Myocyte (in vitro differentiated cells): Measurements from ENCODE around the gene RAB1B. TPM values are rescaled to one million over a fixed set of nuclear protein-coding genes. Genes with fewer than 3 reads are reported as not detected.

ENCODE experiments used
- DNase-seq: peaks from one replicate; pipeline ENCODE4 v3.0.0-alpha.2; 2012; ENCODE audit warnings: low read depth
- total RNA-seq: library from RNA; depleted of rRNA; stranded (reverse); fragments of >200 nt; gene quantifications from 2 replicates; pipeline ENCODE4 v1.2.3, GENCODE V29; 2014

Gene RAB1B
- total RNA-seq, 1 donor from 2014 or later = 146 TPM

DNA sequence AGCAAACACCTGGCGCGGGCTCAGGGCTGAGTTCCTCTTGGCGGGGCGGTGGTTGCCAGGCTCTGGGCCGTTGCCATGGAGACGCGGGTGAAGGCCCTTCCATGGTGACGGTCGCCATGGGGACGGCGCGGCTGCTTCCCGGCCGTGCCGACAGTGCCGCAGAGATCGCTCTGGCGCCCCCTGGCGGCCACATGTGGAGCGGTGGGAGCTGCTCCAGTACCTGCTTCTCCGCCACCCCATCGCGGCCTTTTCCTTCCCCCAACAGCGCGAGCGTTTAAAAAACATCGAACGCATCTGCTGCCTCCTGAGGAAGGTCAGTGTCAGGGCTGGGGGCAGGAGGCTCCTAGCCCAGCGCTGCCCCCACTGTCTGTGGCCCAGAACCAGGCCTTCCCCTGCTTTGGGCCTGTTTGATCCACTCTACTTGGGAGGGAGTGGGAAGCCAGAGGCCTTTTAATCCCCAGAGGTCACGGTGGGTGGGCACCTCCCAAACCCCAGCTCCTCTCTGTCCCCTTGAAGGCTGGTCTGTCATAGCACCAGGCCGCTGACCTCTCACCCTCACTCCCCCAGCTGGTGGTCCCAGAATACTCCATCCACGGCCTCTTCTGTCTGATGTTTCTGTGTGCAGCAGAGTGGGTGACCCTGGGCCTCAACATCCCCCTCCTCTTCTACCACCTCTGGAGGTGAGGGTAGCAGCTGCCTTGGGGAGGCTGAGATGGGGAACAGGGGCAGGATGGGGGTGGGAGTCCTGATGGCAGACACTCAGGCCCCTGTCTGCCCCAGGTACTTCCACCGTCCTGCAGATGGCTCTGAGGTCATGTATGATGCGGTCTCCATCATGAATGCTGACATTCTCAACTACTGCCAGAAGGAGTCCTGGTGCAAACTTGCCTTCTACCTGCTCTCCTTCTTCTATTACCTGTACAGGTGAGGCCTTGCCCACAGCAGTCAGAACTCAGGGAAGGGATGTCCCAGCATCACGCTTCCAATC is 14.3 kb downstream of the RAB1B start:
- peak; percentile 92 for DNase-seq

- no peak for DNase-seq
Observed at GRCh38 chr11:66283461-66284105, 15.1 kb downstream of the RAB1B start.

DNA sequence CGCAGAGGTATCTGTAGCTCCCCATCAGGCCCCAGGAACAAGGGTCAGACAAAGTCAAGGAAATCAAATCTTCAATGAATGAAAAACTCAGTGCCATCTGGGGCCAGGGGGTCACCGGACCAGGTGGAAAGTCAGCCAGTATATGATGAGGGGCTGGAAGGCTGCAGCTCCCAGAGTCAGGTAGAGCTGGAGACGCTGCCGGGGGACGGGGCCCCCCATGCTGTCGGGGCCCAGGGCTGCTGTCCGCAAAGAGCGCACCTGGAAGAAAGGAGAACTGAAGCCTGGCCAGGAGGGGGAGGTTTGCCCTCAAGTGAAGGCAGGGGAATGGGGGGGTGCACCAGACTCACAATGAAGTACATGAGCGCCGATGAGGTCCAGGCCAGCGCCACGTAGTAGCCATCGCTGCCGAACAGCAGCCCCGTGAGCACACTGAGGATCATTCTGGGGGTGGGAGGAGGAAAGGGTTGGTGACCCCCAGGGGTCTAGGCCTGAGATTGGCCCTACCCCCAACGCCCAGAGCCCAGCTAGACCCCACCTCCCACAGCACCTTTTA is 16.2 kb downstream of the RAB1B start:
- DNase-seq = no peak

GRCh38 chr11:66285250-66285947 is 17.0 kb downstream of the RAB1B start:
- DNase-seq = no peak

- DNase-seq = no peak
Observed at GRCh38 chr11:66286699-66287098, 18.3 kb downstream of the RAB1B start.

DNA sequence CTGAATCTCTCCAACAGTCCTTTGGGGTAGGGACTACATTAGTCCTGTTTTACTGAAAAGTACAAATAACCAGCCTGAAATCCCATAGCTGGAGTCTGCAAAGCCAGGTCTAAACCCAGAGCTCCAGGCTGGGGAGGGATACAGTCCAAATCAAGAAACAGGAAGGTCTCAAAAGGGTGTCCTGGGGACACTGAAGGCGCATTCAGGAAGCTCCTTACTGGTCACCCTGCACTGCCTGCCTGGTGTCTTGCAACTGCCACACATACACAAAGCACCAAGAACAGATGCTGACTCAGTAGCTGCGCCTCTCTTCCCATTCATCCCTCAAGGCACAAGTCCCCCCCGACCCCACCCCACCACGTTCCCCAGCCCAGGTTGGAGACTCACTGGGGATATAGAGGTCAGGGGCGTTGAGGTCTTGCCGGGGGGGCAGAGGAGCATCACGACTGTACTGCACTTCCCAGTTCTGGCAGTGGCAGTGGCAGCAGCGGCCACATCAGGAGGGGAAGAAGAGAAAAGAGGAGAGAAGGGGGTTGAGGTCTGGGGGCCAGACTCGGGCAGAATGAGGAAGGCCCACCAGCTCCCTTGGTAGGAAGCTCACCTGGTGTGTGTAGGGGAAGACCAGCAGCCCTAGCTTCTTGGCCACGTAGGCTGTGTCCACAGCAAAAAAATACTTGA is 18.9 kb downstream of the RAB1B start:
- DNase-seq = no peak

- DNase-seq = peak; percentile 50
Observed at GRCh38 chr11:66287889-66288670, 19.6 kb downstream of the RAB1B start.

- DNase-seq = peak; percentile 99
Observed at GRCh38 chr11:66288671-66289547, 20.5 kb downstream of the RAB1B start, which contains the start of gene YIF1A. YIF1A (minus strand) TSS chr11:66289143; CDS start chr11:66288985, 158 bp downstream.

GRCh38 chr11:66289548-66290329 is 21.3 kb downstream of the RAB1B start:
- peak; percentile 78 for DNase-seq

- no peak for DNase-seq
Observed at GRCh38 chr11:66290330-66290621, 21.8 kb downstream of the RAB1B start.

GRCh38 chr11:66291303-66291705 is 22.9 kb downstream of the RAB1B start:
- no peak for DNase-seq

DNA sequence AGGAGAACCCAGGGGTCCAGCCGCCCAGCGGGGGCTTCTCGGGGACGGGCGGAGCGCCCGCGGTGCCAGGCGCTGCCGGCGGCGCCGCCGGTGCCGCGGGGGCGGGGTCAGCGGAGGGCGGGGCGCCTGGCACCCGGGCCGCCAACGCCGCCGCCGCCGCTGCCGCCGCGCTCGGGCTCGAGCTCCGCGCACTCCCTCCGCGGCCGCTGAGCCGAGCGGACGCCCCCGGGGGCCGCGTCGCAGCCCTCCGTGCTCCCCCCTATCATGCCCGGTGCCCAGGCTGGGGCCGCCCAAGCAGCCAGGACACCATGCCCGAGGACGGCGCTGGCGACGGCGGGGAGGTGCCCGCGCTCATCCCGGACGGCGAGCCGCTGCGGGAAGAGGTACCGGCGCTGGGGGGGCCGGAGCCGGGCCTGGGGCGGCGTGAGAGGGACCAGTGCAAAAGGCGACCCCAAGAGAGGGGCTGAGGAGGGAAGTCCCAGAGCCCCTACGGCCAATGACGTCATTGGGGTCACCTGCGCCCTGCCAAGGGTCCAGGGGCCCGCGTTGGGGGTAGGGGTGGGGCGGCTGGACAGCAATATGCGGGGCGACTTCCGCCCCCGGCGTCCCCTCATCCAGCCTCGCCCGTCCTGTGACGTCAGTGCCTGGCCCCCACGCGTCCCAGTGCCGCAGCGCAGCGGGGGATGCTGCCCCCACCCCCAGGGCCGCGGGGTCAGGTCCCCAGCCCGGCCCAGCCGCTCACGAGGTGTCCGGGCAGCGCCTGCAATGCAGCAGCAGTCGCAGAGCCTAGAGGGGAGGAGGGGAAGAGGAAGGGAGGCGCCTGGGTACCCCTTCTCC is 23.5 kb downstream of the RAB1B start, which contains the start of gene TMEM151A:
Gene TMEM151A (plus strand): TSS at position 189 of the 837 bp plus-strand sequence. CDS start 120 bp downstream, at position 309.
- no peak for DNase-seq

GRCh38 chr11:66292543-66293332 is 24.3 kb downstream of the RAB1B start:
- no peak for DNase-seq

DNA sequence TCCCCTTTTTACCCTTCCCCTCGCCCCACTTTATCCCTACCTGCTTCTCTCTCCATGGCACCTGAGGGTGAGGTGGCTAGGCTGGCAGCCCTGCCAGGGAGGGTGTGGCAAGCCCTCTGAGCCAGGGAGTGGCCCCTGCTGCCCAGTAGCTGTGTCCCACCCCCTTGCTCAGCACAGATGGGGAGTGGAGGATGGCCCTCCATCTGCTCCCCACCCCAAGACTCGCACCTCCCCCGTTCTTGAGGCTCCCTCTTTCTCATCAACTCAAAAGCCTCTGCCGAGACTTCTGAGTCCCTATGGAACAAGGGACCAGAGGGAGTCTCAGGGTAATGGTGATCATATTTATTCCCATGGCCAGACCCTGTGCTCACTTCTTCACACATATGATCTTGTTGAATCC is 24.9 kb downstream of the RAB1B start:
- DNase-seq = no peak

- no peak for DNase-seq
Observed at GRCh38 chr11:66293777-66294625, 25.6 kb downstream of the RAB1B start.
